ENCODE results near the gene CDIPT.

The CDIPT gene

DNA sequence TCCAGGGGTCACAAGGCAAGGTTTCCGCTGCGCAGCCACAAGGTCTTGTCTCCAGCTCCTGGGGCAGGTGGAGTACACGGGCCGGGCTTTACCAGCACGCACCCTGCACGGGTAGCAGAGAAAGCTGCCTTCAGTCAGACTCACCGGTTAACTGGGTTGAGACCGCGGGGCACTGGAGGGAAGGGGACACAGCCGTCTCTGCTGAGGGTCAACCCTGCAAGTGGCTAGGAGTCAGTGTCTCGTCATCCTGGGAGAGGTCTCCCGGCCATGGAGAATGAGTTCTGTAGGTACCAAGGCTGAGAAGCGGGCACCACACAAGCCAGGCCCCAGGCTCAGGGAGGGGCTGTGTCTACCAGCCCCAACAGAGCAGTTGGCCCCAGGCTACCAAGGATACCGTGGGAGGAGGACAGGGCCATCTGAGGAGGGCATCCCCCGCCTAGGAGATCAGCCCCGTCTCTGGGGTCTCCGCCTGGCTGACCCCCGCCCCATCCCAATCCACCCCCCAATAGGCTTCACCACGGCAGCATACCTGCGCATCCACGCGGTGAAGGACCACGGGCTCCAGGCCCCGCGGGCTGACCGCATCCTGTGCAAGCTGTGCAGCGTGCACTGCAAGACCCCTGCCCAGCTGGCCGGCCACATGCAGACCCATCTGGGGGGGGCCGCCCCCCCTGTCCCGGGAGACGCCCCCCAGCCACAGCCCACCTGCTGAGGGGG lies 53.8 kb downstream of the CDIPT start:
- DNase-seq: no peak

Data from DMS79 (cell line).